GM10248 (cell line): ENCODE results near the gene GFPT1.

Experiments used
- CTCF ChIA-PET: fragments of 300-600 bp; sonication (Branson Sonifier 250); formaldehyde crosslinking; extraction: SDS; loops from one replicate; lab custom pipeline; 2021; ENCODE audit warnings: antibody characterized with exemption; lab: Yijun Ruan, JAX
- POLR2A ChIA-PET: fragments of 350-650 bp; sonication (Branson Sonifier 250); formaldehyde crosslinking; extraction: SDS; loops from one replicate; lab custom pipeline; 2020; ENCODE audit warnings: antibody characterized with exemption; lab: Yijun Ruan, JAX
- DNase-seq: peaks from one replicate; pipeline ENCODE4 v3.0.0; 2012; ENCODE audit errors: extremely low spot score
- TF ChIP-seq, protein P1 (sequence below): IDR thresholded peaks from 2 replicates; pipeline ENCODE4 v1.5.1; 2012; ENCODE audit warnings: mild to moderate bottlenecking, low read depth; ENCODE audit errors: extremely low read depth, missing control alignments, control extremely low read depth

Gene GFPT1

DNA sequence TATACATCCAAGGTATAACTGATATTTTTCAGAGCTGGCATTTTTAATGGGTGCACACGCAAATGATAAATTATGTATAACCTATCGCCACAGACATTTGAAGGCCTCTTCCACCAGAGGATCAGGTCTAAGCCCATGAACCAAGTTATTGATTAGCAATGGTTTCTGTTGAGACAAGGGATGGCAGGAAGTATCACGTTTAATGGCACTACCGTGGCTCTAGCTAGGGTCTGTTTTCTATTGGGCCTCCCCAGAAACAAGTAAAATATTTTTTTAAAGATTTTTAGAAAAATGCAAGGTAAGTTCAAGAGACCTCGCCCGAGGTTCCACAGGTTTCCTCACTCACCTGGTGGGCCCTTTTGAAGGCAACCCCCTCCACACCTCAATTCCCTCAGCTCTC, 667 bp downstream of the GFPT1 start:
- CTCF ChIA-PET = interaction anchor here (1.3 to 2.3 kb wide), 3 partner anchors 10 to 16 kb away, joined by 5 to 13 read pairs (median 5); no protein-coding TSS in a partner anchor
- TF ChIP-seq, protein P1, sequence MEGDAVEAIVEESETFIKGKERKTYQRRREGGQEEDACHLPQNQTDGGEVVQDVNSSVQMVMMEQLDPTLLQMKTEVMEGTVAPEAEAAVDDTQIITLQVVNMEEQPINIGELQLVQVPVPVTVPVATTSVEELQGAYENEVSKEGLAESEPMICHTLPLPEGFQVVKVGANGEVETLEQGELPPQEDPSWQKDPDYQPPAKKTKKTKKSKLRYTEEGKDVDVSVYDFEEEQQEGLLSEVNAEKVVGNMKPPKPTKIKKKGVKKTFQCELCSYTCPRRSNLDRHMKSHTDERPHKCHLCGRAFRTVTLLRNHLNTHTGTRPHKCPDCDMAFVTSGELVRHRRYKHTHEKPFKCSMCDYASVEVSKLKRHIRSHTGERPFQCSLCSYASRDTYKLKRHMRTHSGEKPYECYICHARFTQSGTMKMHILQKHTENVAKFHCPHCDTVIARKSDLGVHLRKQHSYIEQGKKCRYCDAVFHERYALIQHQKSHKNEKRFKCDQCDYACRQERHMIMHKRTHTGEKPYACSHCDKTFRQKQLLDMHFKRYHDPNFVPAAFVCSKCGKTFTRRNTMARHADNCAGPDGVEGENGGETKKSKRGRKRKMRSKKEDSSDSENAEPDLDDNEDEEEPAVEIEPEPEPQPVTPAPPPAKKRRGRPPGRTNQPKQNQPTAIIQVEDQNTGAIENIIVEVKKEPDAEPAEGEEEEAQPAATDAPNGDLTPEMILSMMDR = no peak
- POLR2A ChIA-PET = interaction anchor here (0.6 kb wide), 1 partner anchor 9 kb away, joined by 4 read pairs; no protein-coding TSS in a partner anchor
- DNase-seq = no peak

DNA sequence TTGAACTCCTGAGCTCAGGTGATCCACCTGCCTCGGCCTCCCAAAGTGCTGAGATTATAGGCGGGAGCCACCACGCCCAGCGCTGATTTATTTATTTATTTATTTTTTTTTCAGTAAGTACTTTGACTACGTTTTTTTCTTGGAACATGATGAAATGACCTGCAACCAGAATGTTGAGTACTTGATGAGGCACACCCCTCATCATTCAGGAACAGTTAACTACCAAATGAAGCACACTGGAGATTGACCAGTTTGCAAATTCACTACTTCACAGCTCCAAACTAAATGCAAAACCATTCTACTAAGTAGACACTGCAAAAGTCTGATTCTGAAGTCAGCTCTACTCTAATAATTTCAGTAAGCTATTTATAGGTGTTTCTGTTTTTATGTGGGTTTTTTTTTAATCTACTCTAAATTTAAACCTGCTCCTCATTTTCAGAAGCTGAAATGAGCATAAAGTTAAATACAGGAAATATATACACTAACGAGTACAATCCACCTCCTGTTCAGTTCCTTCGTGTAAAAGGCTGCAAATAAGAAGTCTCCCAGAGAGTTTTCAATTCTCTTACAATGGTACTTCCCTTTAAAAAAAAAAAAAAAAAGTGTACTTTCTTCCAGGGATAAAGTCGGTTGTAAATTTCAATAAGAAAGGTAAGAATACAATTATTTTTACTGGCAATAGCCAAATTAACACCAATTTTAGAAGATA, 1.4 kb downstream of the GFPT1 start:
- ChIA-PET POLR2A (no interaction called here), CTCF (interaction anchor here (1.3 to 2.3 kb wide), 3 partner anchors 10 to 16 kb away, joined by 5 to 13 read pairs (median 5); no protein-coding TSS in a partner anchor)
- TF ChIP-seq, protein P1 = no peak
- no peak for DNase-seq

DNA sequence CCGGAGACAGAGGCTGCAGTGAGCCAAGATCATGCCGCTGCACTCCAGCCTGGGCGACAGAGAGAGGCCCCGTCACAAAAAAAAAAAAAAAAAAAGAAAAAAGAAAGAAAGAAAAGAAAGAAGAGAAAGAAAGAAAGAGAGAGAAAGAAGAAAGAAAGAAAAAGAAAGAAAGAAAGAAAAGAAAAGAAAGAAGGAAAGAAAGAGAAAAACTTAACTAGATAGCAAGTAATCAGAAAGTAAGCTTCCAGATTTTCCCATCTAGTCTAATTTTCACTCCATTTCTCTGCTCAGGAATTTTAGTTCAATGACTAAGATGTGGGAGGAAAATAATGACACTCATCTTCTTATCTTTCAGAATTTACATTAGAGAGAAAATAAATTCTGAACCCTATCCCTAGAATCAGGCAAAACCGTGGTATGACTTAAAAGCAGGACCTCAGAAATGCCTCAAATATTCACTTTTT, 2.4 kb downstream of the GFPT1 start:
- TF ChIP-seq, protein P1 = no peak
- ChIA-PET POLR2A (interaction anchor here (0.7 kb wide), 3 partner anchors 8 to 751 kb away, joined by 4 to 6 read pairs (median 5); no protein-coding TSS in a partner anchor), CTCF (interaction anchor here (0.8 to 2.0 kb wide), 2 partner anchors 9 to 15 kb away, joined by 3 to 5 read pairs; no protein-coding TSS in a partner anchor)
- no peak for DNase-seq

DNA sequence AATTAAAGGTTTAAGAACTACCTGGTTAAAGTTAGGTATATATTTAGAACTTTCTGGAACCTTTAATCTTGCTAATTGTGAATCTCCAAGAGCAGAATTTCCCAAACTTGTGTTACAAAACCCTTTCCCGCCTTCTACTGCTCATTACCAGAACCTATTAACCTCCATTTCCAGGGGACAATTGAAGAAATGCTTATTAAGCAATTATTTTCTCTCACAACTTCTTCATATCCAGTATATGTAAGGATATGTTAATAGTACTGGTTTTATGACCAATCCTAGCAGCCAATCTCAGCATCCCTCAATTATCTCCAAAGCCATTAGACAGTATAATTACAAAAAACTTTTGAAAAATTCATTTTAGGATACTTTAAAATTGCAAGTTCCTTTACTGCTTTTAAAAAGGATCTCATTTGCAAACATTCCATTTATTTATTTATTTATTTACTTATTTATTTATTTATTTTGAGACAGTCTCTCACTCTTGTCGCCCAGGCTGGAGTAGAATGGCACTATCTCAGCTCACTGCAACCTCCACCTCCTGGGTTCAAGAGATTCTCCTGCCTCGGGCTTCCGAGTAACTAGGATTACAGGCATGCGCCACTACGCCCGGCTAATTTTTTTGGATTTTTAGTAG, 3.7 kb downstream of the GFPT1 start:
- ChIA-PET POLR2A (interaction anchor here (0.5 kb wide), 1 partner anchor 13 kb away, joined by 9 read pairs; no protein-coding TSS in a partner anchor), CTCF (interaction anchor here (0.8 kb wide), 1 partner anchor 7 kb away, joined by 3 read pairs; no protein-coding TSS in a partner anchor)
- DNase-seq = no peak
- TF ChIP-seq, protein P1 = no peak

DNA sequence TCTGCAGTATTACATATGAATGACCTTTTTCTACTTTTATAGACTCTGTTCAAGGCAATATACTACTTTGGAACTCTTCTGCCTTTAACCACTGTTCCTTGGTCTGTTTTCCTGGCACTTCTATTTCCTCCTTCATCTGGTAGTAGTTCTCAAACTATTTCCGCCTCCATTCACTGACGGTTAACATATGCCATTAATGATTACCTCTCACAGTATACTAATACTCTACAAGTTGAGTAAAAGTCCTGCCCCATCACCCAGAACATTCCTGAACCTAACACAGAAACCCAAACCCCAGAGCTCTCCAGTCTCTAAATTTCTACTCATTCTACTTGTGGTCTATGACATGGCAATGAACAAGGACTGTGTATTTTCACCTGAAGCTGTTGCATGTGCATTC, 4.5 kb downstream of the GFPT1 start:
- TF ChIP-seq, protein P1 = no peak
- POLR2A ChIA-PET = interaction anchor here (0.5 kb wide), 1 partner anchor 12 kb away, joined by 9 read pairs; no protein-coding TSS in a partner anchor
- CTCF ChIA-PET = no interaction called here
- no peak for DNase-seq

DNA sequence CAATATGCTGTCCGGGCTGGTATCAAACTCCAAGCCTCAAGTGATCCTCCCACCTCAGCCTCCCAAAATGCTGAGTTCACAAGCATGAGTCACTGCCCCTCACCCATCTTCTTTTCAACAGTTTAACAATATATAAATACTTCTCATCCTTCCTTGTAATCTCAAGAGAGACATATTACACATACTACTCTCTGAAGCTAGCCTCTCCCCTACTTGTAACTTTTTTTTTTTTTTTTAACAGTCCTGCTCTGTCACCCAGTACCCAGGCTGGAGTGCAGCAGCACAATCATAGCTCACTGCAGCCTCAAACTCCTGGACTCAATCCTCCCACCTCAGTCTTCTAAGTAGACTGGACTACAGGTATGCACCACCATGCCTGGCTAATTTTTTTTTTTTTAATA, 5.7 kb downstream of the GFPT1 start:
- POLR2A ChIA-PET = no interaction called here
- no peak for DNase-seq
- TF ChIP-seq, protein P1 = no peak
- CTCF ChIA-PET = no interaction called here
